HG03039 (cell line): ENCODE data around the gene ARF5.
A peak's percentile ranks its signal among the peaks of the same experiment; 100 is the strongest.

Source experiments
- ATAC-seq: cut with Tn5 transposase; IDR thresholded peaks from one replicate; pipeline ENCODE4 v1.9.1; 2021; ENCODE audit warnings: mild to moderate bottlenecking, moderate library complexity; ENCODE audit not compliant: unreplicated experiment

ARF5 gene

DNA sequence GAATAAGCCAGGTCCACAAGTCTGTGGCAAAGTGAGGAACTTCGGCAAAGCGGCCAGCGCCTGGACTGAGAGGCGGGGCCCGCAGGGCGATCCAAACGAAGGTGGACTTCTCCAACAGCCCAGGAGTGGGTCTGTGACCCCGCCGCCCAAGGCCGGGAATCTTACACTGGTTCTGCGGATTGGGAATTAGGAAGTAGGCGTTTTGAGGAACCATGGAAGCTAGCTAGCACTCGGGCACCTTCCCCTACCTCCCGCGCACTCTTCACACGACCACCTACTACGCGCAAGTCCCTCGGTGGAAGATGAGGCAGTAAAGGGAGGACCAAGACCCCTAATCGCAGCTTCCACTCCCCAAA, 570 bp upstream of the ARF5 start:
- no peak for ATAC-seq

DNA sequence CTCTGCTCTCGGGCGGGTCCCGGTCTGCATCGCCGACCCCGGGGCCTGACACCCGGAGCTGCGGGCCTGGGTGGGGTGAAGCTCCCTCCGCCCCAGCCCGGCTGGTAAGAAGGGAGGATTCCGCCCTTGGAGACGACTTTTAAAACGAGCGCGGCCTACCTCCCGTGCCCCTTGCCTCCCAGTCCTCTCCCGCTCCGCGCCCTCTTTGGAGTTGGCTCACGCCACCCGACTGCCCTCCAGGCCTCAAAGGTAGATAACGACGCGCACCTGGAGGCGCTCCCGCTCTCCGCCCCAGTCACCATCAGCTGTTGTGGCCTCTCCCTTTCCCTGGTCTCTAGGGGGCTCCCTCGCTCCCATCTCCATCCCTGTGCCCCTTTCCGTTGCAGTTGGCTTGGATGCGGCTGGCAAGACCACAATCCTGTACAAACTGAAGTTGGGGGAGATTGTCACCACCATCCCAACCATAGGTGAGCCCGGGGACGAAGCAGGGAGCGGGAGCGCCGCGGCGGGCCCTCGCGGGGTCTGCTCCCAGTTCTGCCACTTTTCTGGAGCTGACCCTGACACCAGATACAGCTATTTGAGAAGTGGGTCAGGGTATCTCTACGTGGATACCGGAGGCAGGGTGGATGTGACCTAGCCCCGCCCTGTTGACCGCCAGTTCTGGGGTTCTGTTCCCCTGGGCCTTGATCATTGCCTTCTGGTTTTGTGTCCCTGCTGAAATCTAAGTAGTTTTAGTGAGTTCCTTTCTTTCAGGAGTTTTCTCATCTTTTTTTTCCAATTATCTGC, 679 bp downstream of the ARF5 start:
- peak; percentile 11 for ATAC-seq

DNA sequence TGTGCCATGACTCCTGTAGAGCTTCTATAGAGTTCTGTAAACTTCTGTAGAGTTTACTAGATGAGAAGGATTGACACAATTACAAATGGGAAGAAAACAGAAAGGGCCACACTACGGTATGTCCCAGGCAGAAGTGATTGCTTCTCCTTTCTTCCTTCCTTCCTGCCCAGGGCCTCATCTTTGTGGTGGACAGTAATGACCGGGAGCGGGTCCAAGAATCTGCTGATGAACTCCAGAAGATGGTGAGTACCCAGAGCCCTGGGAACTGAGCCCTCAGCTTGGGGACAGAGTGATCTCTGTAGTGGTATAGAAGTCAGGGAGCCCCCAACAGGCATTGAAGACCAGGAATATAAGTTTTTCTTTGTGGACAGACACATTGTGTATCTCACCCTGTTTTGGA, 1.7 kb downstream of the ARF5 start:
- ATAC-seq, result no peak

DNA sequence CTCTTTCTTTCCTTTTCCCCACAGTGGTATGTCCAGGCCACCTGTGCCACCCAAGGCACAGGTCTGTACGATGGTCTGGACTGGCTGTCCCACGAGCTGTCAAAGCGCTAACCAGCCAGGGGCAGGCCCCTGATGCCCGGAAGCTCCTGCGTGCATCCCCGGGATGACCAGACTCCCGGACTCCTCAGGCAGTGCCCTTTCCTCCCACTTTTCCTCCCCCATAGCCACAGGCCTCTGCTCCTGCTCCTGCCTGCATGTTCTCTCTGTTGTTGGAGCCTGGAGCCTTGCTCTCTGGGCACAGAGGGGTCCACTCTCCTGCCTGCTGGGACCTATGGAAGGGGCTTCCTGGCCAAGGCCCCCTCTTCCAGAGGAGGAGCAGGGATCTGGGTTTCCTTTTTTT, 3.0 kb downstream of the ARF5 start:
- no peak for ATAC-seq

DNA sequence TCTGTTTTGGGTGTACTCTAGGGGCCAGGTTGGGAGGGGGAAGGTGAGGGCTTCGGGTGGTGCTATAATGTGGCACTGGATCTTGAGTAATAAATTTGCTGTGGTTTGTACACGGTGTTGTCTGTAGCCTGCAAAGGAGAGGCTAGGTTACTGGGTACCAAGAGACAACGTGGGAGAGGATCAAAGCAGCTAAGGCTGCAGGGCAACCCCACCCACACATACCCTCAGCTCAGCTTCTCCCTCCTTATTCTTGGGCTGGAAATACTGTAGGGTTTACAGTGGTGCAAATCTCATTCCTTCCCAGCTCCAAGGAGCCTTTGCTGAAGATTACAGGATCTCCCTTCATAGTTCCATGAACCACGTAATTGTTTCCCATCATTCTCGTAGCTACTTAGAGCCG, 3.4 kb downstream of the ARF5 start:
- ATAC-seq, result no peak

DNA sequence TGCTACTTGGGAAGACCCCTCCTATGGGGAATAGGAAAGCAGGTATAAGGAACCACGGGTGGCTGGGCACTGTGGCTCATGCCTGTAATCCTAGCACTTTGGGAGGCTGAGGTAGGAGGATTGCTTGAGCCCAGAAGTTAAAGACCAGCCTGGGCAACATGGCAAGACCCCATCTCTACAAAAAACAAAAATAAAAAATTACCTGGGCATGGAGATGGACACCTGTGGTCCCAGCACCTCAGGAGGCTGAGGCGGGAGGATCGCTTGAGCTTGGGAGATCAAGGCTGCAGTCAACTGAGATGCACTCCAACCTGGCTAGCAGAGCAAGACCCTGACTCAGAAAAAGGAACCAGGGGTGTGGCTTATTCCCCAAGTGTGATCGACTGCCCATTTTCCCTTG, 4.3 kb downstream of the ARF5 start:
- no peak for ATAC-seq

DNA sequence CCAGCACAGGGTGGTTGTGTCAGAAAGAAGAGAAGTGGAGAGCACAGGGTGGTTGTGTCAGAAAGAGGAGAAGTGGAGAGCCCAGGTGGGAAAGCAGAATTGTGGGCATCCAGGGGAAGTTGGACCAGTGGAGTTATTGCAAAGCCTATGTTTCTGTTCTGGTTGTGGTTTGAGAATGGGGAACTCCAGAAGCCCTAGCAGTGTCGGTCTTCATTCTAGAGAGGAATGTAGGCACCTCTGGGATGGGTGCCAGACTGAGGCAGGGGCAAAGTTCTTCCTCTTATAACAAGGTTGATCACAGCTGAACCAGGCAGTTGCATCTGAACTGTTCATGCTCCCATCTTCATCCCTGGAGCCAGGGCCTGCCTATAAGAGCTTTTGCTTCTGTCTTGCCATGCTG, 6.3 kb downstream of the ARF5 start:
- ATAC-seq, result peak; percentile 35

DNA sequence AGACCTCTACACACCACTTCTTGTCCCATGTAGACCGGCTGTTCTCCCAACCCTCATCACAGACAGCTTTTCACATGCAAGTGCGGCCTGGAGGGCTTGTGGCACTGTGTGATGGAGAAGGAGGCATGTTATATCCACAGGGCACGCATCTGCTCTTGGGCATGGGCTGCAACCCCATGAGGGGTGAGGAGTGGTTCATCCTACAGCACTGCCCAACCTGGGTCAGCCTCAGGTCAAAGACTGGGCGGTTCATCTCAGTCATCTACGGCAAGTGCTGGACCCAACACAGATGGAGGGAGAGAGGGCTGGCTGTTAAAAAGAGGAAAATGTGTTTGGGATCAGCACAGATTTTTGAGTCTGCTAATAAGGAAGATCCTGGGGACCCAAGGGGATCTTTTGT, 7.5 kb downstream of the ARF5 start:
- no peak for ATAC-seq

DNA sequence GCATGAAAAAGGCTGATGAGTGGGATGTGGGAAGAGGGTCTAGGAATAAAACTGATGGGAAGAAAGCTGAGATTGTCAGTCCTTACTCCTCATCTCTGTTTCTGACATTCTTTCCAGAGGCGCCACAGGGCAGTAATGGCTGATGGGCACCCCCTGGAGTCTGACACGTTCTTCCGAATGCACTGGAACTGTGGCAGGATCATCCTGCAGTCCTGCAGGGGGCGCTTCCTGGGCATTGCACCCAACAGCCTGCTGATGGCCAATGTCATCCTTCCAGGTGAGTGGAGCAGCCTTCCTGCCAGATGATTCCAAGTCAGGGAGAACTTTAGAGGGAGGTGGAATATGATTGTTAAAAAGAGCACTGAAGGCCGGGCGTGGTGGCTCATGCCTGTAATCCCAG, 10.1 kb downstream of the ARF5 start:
- ATAC-seq, result no peak

DNA sequence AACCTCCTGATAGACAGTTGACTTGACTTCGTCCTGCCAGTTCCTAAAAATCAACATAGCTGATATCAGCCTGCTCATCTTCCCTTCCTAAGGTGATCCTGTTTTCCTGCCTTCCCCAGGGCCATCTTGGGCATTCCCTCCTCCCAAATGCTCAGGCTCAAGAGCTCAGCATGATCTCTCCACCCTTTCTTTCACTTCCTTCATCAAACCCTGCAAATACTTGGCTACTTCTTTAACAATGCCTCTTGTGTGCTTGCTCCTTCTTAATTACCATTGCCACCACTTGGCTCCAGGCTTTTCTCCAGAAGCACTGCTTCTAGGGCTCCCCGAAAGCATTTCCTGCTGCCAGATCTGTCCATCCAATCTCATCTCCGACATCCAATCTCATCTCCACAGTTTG, 12.7 kb downstream of the ARF5 start:
- no peak for ATAC-seq

DNA sequence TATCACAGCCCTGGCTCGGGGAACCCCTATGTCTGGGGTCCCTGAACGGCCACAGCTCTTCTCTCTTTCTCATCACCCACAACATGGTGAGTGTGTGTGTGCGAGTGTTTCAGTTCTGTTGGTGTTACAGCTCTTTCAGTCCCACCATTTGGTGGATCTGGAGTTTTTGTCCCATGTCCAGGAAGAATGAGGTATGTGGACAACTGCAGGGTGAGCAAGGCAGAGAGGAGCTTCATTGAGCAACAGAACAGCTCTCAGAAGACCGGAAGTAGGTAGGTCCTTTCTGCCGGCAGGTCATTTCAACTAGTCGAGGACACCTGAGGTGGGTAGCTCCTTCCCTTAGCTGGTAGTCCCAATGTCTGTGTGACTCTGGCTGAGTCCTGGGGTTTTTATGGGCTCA, 20.2 kb downstream of the ARF5 start:
- ATAC-seq, result no peak

DNA sequence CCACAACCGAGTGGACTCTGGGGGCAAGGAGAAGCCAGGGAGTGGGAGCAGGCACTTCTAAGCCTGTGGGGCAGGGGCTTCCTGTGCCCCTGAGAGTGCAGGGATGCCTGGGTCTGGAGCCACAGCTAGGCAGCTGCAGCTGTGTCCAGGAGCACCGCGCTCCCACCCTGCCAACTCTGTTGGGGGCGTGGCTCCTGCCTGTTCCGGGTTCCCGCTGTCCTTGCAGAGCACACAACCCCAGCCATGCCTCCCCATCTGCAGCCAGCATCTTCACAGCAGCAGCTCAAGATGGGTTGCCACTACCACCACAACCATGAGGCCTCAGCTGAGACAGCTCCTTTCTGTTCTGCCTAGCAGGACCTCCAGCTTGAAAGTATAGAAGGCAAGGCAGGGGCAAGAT, 21.1 kb downstream of the ARF5 start:
- no peak for ATAC-seq

DNA sequence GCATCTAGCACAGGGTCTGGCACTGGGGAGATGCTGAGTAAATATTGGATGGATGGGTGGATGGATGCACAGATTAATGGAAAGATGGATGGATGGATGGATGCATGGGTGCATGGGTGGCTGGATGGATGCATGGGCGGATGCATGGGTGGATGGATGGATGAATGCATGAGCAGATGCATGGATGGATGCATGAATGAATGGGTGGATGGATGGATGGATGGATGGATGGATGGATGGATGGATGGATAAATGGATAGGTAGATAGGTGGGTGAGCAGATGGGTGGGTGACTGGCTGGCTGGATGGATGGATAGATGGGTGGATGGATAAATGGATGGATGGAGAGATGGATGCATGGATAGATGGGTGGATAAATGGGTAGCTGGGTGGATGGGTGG, 24.1 kb downstream of the ARF5 start:
- ATAC-seq, result no peak

DNA sequence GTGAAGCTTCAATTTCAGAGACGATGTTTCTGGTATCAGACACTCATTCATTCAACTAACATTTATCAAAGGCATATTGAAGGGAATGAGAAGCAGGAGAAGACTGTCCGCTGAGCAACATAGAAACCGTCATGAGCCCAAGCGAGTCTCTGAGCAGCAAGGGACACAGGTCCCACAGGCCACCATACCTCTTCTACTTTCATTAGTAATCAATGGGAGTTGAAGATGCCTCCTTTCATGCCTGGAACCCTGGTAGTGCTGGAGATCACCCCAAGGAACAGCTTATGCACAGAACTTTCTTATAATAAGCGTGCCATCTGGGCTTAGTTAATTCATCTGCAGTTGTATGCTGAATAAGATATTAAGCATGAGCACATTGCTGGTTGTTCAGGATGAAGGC, 28.5 kb downstream of the ARF5 start:
- ATAC-seq, result no peak

DNA sequence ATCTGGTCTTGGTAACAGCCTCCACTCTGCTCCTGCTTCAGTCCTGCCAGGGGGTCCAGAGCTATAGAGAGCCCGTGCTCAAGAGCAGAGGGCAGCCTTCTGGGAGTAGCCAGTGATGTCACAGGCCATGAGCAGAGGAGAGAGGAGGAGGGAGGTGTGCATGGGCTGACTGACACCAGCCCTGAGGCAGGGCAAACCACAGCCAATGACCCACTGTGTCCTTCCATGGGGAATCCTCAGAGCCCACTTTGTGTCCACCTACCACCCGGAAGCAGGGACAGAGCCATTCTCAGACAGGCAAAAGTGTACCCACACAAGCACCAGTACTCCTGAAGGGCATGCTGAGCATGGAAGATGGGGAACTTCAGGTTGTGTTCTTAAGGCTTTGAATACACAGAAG, 29.8 kb downstream of the ARF5 start, which contains the start of gene PAX4:
PAX4 (minus strand) TSS at position 101 of the 400 bp plus-strand sequence. CDS start 2,214 bp downstream, outside the sequence.
- no peak for ATAC-seq

DNA sequence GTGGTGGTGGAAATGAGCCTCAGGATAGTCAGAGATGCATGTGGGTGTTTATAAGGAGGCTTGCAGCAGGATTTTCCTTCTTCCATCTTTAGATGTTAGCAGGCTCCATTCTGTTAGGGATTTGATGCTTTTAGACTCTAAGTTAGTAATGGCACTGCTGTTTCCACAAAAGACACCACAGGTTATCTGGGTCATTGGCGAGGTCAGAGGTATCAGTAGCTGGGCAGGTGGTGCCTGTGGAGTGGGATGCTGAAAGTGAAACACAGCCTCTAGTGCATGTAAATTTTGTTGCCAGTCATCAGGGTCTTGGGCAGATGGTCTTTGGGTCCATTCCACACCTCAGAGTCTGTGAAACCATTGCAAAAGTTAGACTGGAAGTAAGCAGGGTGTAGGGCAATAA, 30.6 kb downstream of the ARF5 start:
- no peak for ATAC-seq

DNA sequence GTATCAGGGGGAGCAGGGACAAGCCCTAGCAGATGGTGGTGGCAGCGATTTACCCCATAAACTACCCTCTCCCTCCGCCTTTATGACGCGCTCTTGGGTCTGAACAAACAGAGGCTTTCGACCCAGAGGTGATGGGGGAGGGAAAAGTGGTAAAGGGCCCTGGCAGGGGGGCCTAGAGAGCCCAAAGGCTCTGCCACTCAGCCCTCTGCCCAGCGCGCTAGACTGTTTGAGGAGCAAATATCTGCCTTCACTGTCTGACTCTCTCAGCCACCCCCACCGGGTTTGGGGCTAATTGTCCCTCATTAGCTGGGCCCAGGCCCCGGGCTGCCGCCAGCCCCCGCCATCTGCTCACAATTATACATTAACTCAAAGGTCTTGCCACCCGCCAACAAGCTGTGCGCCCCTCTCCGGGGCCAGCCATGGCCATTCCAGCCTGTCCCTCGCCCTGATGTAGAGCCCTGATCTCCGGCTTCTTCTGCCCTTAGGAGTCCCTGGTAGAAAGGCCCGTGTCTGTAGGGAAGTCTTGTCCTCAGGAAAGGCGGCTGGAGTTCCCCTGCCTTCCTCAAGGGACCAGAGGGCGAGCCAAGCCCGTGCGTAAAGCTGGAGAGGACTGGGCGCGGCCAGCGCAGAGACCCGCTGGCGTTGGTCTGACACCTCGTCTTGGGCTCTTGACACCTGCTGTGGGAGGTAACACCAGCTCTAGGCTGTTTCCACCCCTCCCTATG, 31.6 kb downstream of the ARF5 start:
- ATAC-seq, result no peak

DNA sequence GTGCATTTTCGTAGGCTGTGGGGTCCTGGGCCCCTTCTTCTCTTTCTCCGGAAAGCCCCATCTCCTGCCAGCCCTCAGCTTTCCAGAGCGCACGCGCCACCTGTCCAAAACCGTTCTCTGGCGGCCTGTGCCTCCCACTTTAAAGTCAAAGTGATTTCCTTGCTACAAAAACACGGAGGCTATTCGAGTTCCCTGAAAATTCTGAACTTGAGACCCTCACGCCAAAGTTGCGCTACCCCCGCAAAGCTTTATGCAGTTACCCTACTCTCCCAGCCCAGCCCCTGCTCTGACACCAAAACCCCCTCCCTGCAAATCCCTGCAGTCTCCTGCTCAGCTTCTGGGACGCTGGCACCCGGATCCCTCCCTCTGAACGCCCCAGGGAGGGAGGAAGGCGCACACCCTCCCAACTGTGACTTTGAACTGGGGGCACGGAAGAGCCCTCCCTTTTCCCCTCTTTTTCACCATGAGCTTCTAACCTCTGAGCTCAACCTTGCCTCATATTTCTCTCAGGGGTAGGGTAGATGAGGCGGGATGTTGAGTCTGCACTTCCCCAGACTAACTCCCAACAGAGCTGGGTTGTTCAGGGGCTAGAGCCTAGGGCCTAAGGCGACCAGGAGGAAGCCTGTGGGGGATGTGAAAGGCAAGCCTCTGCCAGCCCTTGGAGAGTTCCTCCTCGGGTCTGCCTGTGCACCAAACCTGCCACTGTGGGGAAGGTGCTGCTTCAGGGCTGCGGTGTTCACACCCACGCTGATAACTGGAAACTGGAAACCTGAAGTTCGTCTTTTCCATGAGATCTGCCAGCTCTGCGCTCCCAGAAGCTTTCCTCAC, 32.4 kb downstream of the ARF5 start:
- no peak for ATAC-seq

DNA sequence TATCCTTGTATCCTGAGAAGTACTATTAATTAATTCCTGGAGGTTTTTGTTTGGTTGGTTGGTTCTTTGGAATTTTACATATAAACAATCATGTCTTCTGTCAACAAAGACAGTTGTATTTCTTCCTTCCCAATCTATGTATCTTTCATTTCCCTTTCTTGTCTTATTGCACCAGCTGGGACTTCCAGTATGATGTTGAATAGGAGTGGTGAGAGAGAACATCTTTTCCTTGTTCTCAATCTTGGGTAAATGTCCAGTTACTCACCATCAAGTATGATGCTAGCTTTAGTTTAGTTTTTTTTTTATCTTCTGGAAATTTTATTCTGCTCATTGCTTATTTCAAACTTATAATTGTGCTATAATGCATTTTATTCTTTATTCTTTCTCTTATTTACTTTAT, 37.1 kb downstream of the ARF5 start:
- ATAC-seq, result no peak

DNA sequence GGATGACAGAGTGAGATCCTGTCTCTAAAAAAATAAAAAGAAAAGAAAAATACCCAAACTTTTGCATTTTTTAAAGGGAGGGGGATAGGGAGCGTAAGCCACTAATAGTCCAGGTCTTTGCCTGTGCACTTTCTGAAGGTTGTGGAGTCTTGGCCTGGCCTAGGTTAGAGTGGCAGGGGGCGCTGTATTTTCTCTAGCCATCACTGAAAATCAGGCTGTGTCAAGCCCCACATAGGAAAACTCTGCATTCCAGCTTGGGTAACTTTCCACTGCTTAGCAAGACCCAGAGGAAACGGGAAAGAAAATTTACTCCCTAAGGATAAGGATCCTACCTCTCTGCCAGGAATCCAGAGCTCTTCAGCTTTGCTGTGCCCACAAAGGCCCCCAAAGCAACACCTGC, 40.2 kb downstream of the ARF5 start:
- ATAC-seq, result no peak

DNA sequence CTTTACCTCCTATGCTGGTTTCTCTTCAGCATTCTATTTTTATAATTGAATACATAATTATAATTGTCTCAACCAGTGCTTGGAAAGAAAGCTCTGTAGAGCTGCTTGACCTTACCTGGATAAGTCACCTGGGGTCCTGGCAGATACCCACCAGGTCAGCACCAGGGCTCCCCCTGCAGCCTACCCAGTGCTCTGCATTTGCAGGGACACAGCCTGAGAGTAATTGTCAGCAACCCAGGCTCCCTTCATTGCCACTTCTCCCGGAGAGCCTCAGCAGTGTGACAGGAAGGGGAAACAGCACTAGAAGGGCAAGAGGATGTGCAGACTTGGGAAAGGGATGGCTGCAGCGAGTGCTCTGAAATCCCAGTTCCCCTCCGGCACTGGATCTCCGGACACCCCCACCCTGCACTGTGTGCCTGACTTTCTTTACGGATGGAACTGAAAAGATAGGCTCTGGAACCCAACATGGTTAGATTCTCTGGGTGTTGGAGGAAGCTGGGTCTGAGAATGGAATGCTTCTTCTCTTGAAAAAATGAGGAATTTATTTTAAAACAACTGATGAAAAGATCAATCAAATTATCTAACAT, 41.1 kb downstream of the ARF5 start:
- peak; percentile 67 for ATAC-seq
